ENCODE measurements around the gene LRP6. TPM values are rescaled to one million over a fixed set of nuclear protein-coding genes. Genes with fewer than 3 reads are reported as not detected.

LRP6 gene
- total RNA-seq, 2 donors from 2014 or later = 23.1 to 26.7 TPM

- DNase-seq (no peak), ATAC-seq (no peak)
- Histone ChIP-seq H3K9me3 (no peaks in the 10 kb centered on the region), H3K4me3 (no peak overlapping the region), H3K27ac (no peak overlapping the region), H3K36me3 (replicated peaks in 1 of 2; ENCODE audit: insufficient read depth in 1 of 2, low read depth in 2 of 2) (no peaks in the 10 kb centered on the region), H3K27me3 (no peaks in the 10 kb centered on the region), H3K4me1 (peaks cover 29% of the 10 kb centered on the region)
- TF ChIP-seq, protein P1, sequence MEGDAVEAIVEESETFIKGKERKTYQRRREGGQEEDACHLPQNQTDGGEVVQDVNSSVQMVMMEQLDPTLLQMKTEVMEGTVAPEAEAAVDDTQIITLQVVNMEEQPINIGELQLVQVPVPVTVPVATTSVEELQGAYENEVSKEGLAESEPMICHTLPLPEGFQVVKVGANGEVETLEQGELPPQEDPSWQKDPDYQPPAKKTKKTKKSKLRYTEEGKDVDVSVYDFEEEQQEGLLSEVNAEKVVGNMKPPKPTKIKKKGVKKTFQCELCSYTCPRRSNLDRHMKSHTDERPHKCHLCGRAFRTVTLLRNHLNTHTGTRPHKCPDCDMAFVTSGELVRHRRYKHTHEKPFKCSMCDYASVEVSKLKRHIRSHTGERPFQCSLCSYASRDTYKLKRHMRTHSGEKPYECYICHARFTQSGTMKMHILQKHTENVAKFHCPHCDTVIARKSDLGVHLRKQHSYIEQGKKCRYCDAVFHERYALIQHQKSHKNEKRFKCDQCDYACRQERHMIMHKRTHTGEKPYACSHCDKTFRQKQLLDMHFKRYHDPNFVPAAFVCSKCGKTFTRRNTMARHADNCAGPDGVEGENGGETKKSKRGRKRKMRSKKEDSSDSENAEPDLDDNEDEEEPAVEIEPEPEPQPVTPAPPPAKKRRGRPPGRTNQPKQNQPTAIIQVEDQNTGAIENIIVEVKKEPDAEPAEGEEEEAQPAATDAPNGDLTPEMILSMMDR (IDR thresholded peaks at IDR 0.05) = no peak
- no peak for TF ChIP-seq POLR2A (IDR thresholded peaks at IDR 0.05)
- intact Hi-C loops (cut with DNase I) = no loop called here
- 89 to 97% methylated on average over 5 of the region's 5 CpGs for WGBS, 2 donors
Observed at GRCh38 chr12:12286441-12286840, 19.6 kb upstream of the LRP6 start.

GRCh38 chr12:12282761-12283425, 16.0 kb upstream of the LRP6 start:
- ATAC-seq = peak; percentile 84
- 37 to 48% methylated on average over 7 of the region's 7 CpGs for WGBS, 2 donors
- H3K4me3 ChIP-seq = no peak overlapping the region
- no peak for DNase-seq
- no peaks in the 10 kb centered on the region for H3K27me3 ChIP-seq
- intact Hi-C loops (cut with DNase I) = no loop called here
- H3K36me3 ChIP-seq (replicated peaks in 1 of 2; ENCODE audit: insufficient read depth in 1 of 2, low read depth in 2 of 2) = no peaks in the 10 kb centered on the region
- peaks cover 29% of the 10 kb centered on the region for H3K4me1 ChIP-seq
- peak overlapping the region in 2 of 4 donors; percentile 27 to 69 for H3K27ac ChIP-seq
- TF ChIP-seq POLR2A (IDR thresholded peaks at IDR 0.05) = no peak
- TF ChIP-seq, protein P1 (IDR thresholded peaks at IDR 0.05) = no peak
- no peaks in the 10 kb centered on the region for H3K9me3 ChIP-seq

DNA sequence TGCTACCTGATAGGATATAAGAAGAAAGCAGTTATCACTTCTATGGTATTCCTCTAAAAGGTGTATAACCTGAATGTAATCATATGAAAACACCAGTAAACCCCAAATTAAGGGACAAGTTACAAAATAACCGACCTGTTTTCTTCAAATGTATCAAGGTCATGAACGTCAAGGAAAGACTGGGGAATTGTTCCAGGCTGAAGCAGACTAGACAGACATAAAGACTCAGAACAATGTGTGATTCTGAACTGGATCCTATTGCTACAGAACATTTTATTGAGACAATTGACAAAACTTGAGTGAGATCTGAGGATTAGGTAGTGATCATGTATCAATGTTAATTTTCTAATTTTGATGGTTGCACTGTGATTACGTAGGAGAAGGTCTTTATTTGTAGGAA, 15.4 kb upstream of the LRP6 start:
- Histone ChIP-seq H3K27ac (peak overlapping the region in 1 of 4 donors; percentile 69), H3K4me3 (no peak overlapping the region), H3K36me3 (replicated peaks in 1 of 2; ENCODE audit: insufficient read depth in 1 of 2, low read depth in 2 of 2) (no peaks in the 10 kb centered on the region), H3K4me1 (peaks cover 29% of the 10 kb centered on the region), H3K27me3 (no peaks in the 10 kb centered on the region), H3K9me3 (no peaks in the 10 kb centered on the region)
- 29 to 39% methylated on average over 3 of the region's 3 CpGs for WGBS, 2 donors
- no peak for TF ChIP-seq POLR2A (IDR thresholded peaks at IDR 0.05)
- TF ChIP-seq, protein P1 (IDR thresholded peaks at IDR 0.05) = no peak
- DNase-seq (no peak), ATAC-seq (no peak)
- intact Hi-C loops (cut with DNase I) = no loop called here

GRCh38 chr12:12281134-12281533, 14.3 kb upstream of the LRP6 start:
- intact Hi-C loops (cut with DNase I) = no loop called here
- Histone ChIP-seq H3K4me1 (peaks cover 29% of the 10 kb centered on the region), H3K27me3 (no peaks in the 10 kb centered on the region), H3K27ac (no peak overlapping the region), H3K36me3 (replicated peaks in 1 of 2; ENCODE audit: insufficient read depth in 1 of 2, low read depth in 2 of 2) (no peaks in the 10 kb centered on the region), H3K4me3 (no peak overlapping the region), H3K9me3 (no peaks in the 10 kb centered on the region)
- DNase-seq (no peak), ATAC-seq (no peak)
- WGBS, 2 donors = 88 to 100% methylated on average over 1 of the region's 1 CpG
- TF ChIP-seq, protein P1 (IDR thresholded peaks at IDR 0.05) = no peak
- no peak for TF ChIP-seq POLR2A (IDR thresholded peaks at IDR 0.05)

DNA sequence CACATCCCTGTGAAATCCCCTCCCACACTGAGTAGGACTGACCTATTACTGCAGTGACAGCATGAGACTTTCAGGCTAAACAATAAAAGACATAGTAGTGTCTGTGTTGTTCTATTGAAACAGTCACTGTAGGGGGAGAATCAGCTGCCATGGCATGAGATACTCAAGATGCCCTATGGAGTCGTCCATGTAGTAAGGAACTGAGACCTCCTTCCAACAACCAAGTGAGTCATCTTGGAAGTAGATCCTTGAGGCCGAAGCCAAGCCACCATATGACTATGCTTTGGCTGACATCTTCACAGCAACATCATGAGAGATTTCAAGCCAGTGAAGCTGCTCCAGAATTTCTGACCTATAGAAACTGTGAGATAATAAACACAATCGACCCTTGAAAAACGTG, 12.1 kb upstream of the LRP6 start:
- Histone ChIP-seq H3K36me3 (replicated peaks in 1 of 2; ENCODE audit: insufficient read depth in 1 of 2, low read depth in 2 of 2) (no peaks in the 10 kb centered on the region), H3K4me3 (no peak overlapping the region), H3K27me3 (no peaks in the 10 kb centered on the region), H3K9me3 (no peaks in the 10 kb centered on the region), H3K4me1 (peaks cover 24% of the 10 kb centered on the region), H3K27ac (no peak overlapping the region)
- no peak for DNase-seq
- WGBS, 2 donors = 48 to 76% methylated on average over 4 of the region's 4 CpGs
- intact Hi-C loops (cut with DNase I) = loop anchor here (10.0 kb wide), 1 partner anchor 56 kb away; no protein-coding TSS in a partner anchor
- ATAC-seq = no peak
- TF ChIP-seq, protein P1 (IDR thresholded peaks at IDR 0.05) = no peak
- TF ChIP-seq POLR2A (IDR thresholded peaks at IDR 0.05) = no peak
